Activated CD4-positive, alpha-beta T cell treated with anti-CD3 and anti-CD28 coated beads for 36 hours (primary cell): Measurements from ENCODE around the gene CCDC92B. TPM values are rescaled to one million over a fixed set of nuclear protein-coding genes. Genes with fewer than 3 reads are reported as not detected.
"Not testable (repeated sequence)": the region's sequence is repeated elsewhere in the genome, so short reads cannot be mapped to it uniquely, and the experiment has no call there.

Experiments
- ATAC-seq: fragments of 200-7000 bp; cut with Tn5 transposase; one replicate; pipeline ENCODE4 v1.10.0; 2021; ENCODE audit warnings: mild to moderate bottlenecking, moderate library complexity
- CTCF ChIA-PET: fragments of 350-600 bp; sonication (Branson Sonifier 250); formaldehyde crosslinking; loops from one replicate; lab custom pipeline; 2021; ENCODE audit warnings: antibody characterized with exemption; lab: Charles Lee
- POLR2A ChIA-PET: fragments of 350-600 bp; sonication (Branson Sonifier 250); formaldehyde crosslinking; loops from one replicate; lab custom pipeline; 2021; ENCODE audit warnings: antibody characterized with exemption, inconsistent platforms; lab: Charles Lee
- DNase-seq: peaks from one replicate; pipeline ENCODE4 v3.0.0-alpha.2; 2020
- H3K27ac Mint-ChIP-seq: one replicate; pipeline ENCODE4 v1.8.0; 2021; ENCODE audit warnings: mixed read lengths
- H3K27me3 Mint-ChIP-seq: one replicate; pipeline ENCODE4 v1.8.0; 2021; ENCODE audit warnings: mixed read lengths
- H3K36me3 Mint-ChIP-seq: one replicate; pipeline ENCODE4 v1.8.0; 2021; ENCODE audit warnings: low read depth, mixed read lengths
- H3K4me1 Mint-ChIP-seq: one replicate; pipeline ENCODE4 v1.8.0; 2021; ENCODE audit warnings: mixed read lengths
- H3K4me3 Mint-ChIP-seq: one replicate; pipeline ENCODE4 v1.8.0; 2021; ENCODE audit warnings: mild to moderate bottlenecking, moderate library complexity, mixed read lengths
- H3K9me3 Mint-ChIP-seq: one replicate; pipeline ENCODE4 v1.8.0; 2021; ENCODE audit warnings: low read depth, mixed read lengths
- intact Hi-C, 2 experiments: fragments of 100-400 bp; cut with DNase I in 1 of 2; cut with micrococcal nuclease in 1 of 2; formaldehyde crosslinking; loops; one replicate each; pipeline versions ENCODE4 v1.14.2 to v1.15.1; 2022 to 2024; cut with DNase I, micrococcal nuclease
- microRNA-seq: library from miRNA; unstranded; fragments of <30 nt; microRNA quantifications from one replicate; pipeline ENCODE4 v1.2.0, GENCODE V29; 2021; ENCODE audit warnings: borderline replicate concordance
- total RNA-seq, 2 experiments: library from RNA; stranded (reverse); gene quantifications; one replicate each; pipeline ENCODE4 v1.2.3, GENCODE V29; 2021

Gene CCDC92B
- total RNA-seq, 2 experiments from 2014 or later = not detected

DNA sequence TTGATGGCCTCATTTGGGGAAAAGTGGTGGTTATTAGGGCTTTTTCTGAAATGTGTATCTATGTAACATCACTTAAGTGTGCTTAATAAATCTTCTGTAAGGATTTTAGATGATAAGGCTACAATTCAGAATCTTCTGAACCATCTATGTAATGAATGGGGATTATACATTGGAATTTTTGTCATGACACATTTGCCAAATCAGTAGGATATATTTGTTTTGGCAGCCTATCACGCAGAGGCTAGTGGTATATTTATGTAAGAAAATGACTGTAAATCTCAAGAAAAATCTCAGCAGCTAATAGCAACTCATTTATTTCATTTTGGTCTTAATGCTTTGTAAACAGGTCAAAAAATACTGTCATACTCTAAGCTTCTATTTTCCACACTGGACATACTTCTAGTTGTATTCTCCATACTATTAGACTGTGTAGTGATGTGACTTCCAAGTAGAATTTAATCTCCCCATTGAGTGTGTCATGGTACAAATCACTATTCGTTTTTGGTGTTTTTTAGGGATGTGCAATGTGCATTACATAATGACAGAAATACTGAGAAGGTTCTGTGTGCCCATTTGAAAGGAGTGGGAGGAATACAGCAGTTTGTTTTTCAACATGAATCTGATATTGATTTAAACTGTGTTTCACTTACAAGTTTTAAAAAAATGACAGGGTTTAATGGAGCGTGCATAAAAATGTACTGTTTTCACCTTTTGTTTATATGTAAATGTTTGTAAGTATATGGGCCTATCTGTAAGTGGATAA is 67.1 kb downstream of the CCDC92B start:
- intact Hi-C loops = no loop called here

DNA sequence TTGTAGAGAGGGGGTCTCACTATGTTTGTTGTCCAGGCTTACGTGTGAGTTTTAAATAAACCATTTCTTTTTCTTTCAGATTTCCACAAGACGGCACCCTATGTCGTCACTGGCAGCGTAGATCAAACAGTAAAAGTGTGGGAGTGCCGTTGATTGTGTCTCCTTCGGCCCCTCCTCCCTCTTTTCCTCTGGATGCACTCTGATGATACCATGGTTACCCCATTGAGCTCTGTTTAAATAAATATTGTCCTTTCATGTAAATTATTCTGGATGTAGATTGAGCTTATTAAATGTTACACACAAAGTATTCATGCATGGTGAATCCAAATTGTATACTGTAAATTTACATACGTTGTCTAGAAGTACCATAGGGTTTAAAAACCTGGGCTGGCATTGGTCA is 67.8 kb downstream of the CCDC92B start:
- no peaks in the 10 kb centered on the region for H3K9me3 Mint-ChIP-seq
- peaks cover 45% of the 10 kb centered on the region for H3K36me3 Mint-ChIP-seq
- no peaks in the 10 kb centered on the region for H3K4me1 Mint-ChIP-seq
- CTCF ChIA-PET = interaction anchor here (1.5 kb wide), 1 partner anchor 22 kb away, joined by 5 read pairs; no protein-coding TSS in a partner anchor
- intact Hi-C loops = no loop called here
- no peaks in the 10 kb centered on the region for H3K27me3 Mint-ChIP-seq
- H3K27ac Mint-ChIP-seq = no peak overlapping the region
- POLR2A ChIA-PET = no interaction called here
- no peak for ATAC-seq
- no peak for DNase-seq
- H3K4me3 Mint-ChIP-seq = no peak overlapping the region

More for the DNA sequence above, 67.1 kb downstream of the CCDC92B start:
- no peak for DNase-seq
- no peak overlapping the region for H3K27ac Mint-ChIP-seq
- no peaks in the 10 kb centered on the region for H3K9me3 Mint-ChIP-seq
- POLR2A ChIA-PET = no interaction called here
- H3K36me3 Mint-ChIP-seq = peaks cover 40% of the 10 kb centered on the region
- no peaks in the 10 kb centered on the region for H3K27me3 Mint-ChIP-seq
- CTCF ChIA-PET = interaction anchor here (1.5 kb wide), 1 partner anchor 23 kb away, joined by 5 read pairs; no protein-coding TSS in a partner anchor
- ATAC-seq = no peak
- no peaks in the 10 kb centered on the region for H3K4me1 Mint-ChIP-seq
- no peak overlapping the region for H3K4me3 Mint-ChIP-seq

GRCh38 chr17:2680961-2681360 is 68.5 kb downstream of the CCDC92B start:
- no peak overlapping the region for H3K4me3 Mint-ChIP-seq
- intact Hi-C loops = no loop called here
- ATAC-seq = no peak

DNA sequence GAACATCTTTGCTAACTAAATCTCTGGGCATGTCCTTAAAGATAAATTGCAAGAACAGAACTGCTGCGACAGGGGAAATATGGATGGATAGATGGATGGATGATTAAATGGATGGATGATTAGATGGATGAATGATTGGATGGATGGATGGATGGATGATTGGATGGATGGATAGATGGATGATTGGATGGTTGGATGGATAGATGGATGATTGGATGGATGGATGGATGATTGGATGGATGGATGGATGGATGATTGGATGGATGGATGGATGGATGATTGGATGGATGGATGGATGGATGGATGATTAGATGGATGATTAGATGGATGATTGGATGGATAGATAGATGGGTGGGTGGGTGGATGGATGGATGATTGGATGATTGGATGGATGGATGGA is 70.2 kb downstream of the CCDC92B start:
- H3K36me3 Mint-ChIP-seq = peaks cover 52% of the 10 kb centered on the region
- CTCF ChIA-PET = not testable (repeated sequence)

More at GRCh38 chr17:2680961-2681360, 68.5 kb downstream of the CCDC92B start:
- H3K27ac Mint-ChIP-seq = peak overlapping the region; percentile 59
- ChIA-PET POLR2A (no interaction called here), CTCF (no interaction called here)
- no peaks in the 10 kb centered on the region for H3K9me3 Mint-ChIP-seq
- no peaks in the 10 kb centered on the region for H3K4me1 Mint-ChIP-seq
- peaks cover 48% of the 10 kb centered on the region for H3K36me3 Mint-ChIP-seq
- DNase-seq = no peak
- H3K27me3 Mint-ChIP-seq = no peaks in the 10 kb centered on the region

More for the DNA sequence above, 70.2 kb downstream of the CCDC92B start:
- intact Hi-C loops = loop anchor here in 1 of 2 experiments (10.0 kb wide), 2 partner anchors 164 to 194 kb away; partner anchors contain the start of gene METTL16
- ATAC-seq, H3K9me3 Mint-ChIP-seq, H3K27me3 Mint-ChIP-seq, H3K4me1 Mint-ChIP-seq, POLR2A ChIA-PET, H3K4me3 Mint-ChIP-seq, DNase-seq: not testable (repeated sequence)
- peak overlapping the region; percentile 19 for H3K27ac Mint-ChIP-seq

Small RNAs within 50 kb of the gene (microRNA-seq; reads per million reads assigned to microRNA genes)
- gene MIR1253 (not detected), gene MIR6776 (1.8 reads per million)

Other genes with a start within 250 kb of the CCDC92B start
- gene METTL16, start 237.8 kb downstream of the CCDC92B start, total RNA-seq = 10 to 100 TPM; 50.1 to 61.6 TPM
- gene PAFAH1B1, start 156.0 kb downstream of the CCDC92B start, total RNA-seq = 100 to 1,000 TPM; 163 to 167 TPM
- 100 to 1,000 TPM; 107 to 123 TPM for gene CLUH, start 37.9 kb downstream of the CCDC92B start, total RNA-seq
- gene RAP1GAP2, start 46.8 kb upstream of the CCDC92B start, total RNA-seq = under 1 TPM; 0.64 to 0.86 TPM